MM.1S (cell line): Measurements from ENCODE around the gene GCLC.
A peak's percentile ranks its signal among the peaks of the same experiment; 100 is the strongest.

Source experiments
- DNase-seq: peaks from one replicate; pipeline ENCODE4 v3.0.0-alpha.2; 2015
- H2AFZ ChIP-seq: fragments of 300-600 bp; sonication (generic); 2 replicates; pipeline ENCODE4 v1.6.0; 2016; ENCODE audit warnings: antibody characterized with exemption, low read length
- H3F3A ChIP-seq: fragments of 300-600 bp; sonication (generic); 2 replicates; pipeline ENCODE4 v1.6.1; 2016; ENCODE audit warnings: mild to moderate bottlenecking, antibody characterized with exemption, low read length, moderate library complexity, mixed read lengths; ENCODE audit not compliant: insufficient read depth
- H3K27ac ChIP-seq: fragments of 300-600 bp; sonication (generic); 2 replicates; pipeline ENCODE4 v1.5.1; 2016; ENCODE audit warnings: mild to moderate bottlenecking, low read length
- H3K27me3 ChIP-seq: fragments of 300-600 bp; sonication (generic); replicated peaks from 2 replicates; pipeline ENCODE4 v1.6.0; 2016; ENCODE audit warnings: low read length; ENCODE audit not compliant: insufficient read depth
- H3K36me3 ChIP-seq: fragments of 300-600 bp; sonication (generic); replicated peaks from 2 replicates; pipeline ENCODE4 v1.6.1; 2016; ENCODE audit warnings: mild to moderate bottlenecking, low read length, mixed read lengths; ENCODE audit not compliant: insufficient read depth
- H3K4me1 ChIP-seq: fragments of 300-600 bp; sonication (generic); 2 replicates; pipeline ENCODE4 v1.6.1; 2016; ENCODE audit warnings: low read length, mixed read lengths
- H3K4me2 ChIP-seq: fragments of 300-600 bp; sonication (generic); 2 replicates; pipeline ENCODE4 v1.6.0; 2016; ENCODE audit warnings: low read depth, low read length
- H3K4me3 ChIP-seq: fragments of 300-600 bp; sonication (generic); 2 replicates; pipeline ENCODE4 v1.5.1; 2016; ENCODE audit warnings: low read length, mixed read lengths
- H3K79me2 ChIP-seq: fragments of 300-600 bp; sonication (generic); 2 replicates; pipeline ENCODE4 v1.6.1; 2016; ENCODE audit warnings: mixed run types, low read length, mixed read lengths
- H3K9ac ChIP-seq: fragments of 300-600 bp; sonication (generic); 2 replicates; pipeline ENCODE4 v1.6.1; 2016; ENCODE audit warnings: low read length, mixed read lengths
- H3K9me2 ChIP-seq: fragments of 300-600 bp; sonication (generic); replicated peaks from 2 replicates; pipeline ENCODE4 v1.6.1; 2016; ENCODE audit warnings: mild to moderate bottlenecking, low read length, mixed read lengths; ENCODE audit not compliant: insufficient read depth
- H3K9me3 ChIP-seq: fragments of 300-600 bp; sonication (generic); replicated peaks from 2 replicates; pipeline ENCODE4 v1.6.1; 2016; ENCODE audit warnings: mild to moderate bottlenecking, low read length, mixed read lengths; ENCODE audit not compliant: insufficient read depth
- H4K20me1 ChIP-seq: fragments of 300-600 bp; sonication (generic); 2 replicates; pipeline ENCODE4 v1.6.1; 2016; ENCODE audit warnings: mild to moderate bottlenecking, low read length, moderate library complexity, mixed read lengths; ENCODE audit not compliant: insufficient read depth
- CTCF ChIP-seq: fragments of 300-600 bp; sonication (generic); IDR thresholded peaks from 2 replicates; pipeline ENCODE4 v1.5.1; 2016; ENCODE audit warnings: antibody characterized with exemption, low read length, mixed read lengths
- EZH2 ChIP-seq: fragments of 300-600 bp; sonication (generic); optimal IDR thresholded peaks from 2 replicates; pipeline ENCODE3; 2017; ENCODE audit warnings: low read depth, mild to moderate bottlenecking, antibody characterized with exemption, low read length, mixed read lengths
- EZH2phosphoT487 ChIP-seq: fragments of 300-600 bp; sonication (generic); IDR thresholded peaks from 2 replicates; pipeline ENCODE4 v1.6.1; 2018; ENCODE audit warnings: antibody characterized with exemption, low read length

The GCLC gene

GRCh38 chr6:53543359-53544216 is 1.3 kb downstream of the GCLC start:
- Histone ChIP-seq H3K4me2 (peak overlapping the region; percentile 73), H3K36me3 (no peaks in the 10 kb centered on the region), H3K4me1 (peaks cover 9% of the 10 kb centered on the region; the same call in 1 of the 2 replicates), H2AFZ (peak overlapping the region; percentile 85), H3K9me2 (no peaks in the 10 kb centered on the region), H4K20me1 (no peaks in the 10 kb centered on the region), H3K27me3 (peaks cover 15% of the 10 kb centered on the region), H3K79me2 (peaks cover 45% of the 10 kb centered on the region), H3K4me3 (peak overlapping the region; percentile 96), H3K9me3 (no peaks in the 10 kb centered on the region), H3F3A (peaks cover 7% of the 10 kb centered on the region; the same call in 1 of the 2 replicates), H3K9ac (peak overlapping the region; percentile 78), H3K27ac (peak overlapping the region; percentile 76; the same call in 1 of the 2 replicates)
- TF ChIP-seq EZH2 (no peak), CTCF (no peak), EZH2phosphoT487 (no peak)
- peak; percentile 9 for DNase-seq

- Histone ChIP-seq H3K9ac (no peak overlapping the region), H3K27me3 (peaks cover 15% of the 10 kb centered on the region), H3F3A (peaks cover 7% of the 10 kb centered on the region; the same call in 1 of the 2 replicates), H4K20me1 (no peaks in the 10 kb centered on the region), H3K27ac (no peak overlapping the region), H3K79me2 (peaks cover 58% of the 10 kb centered on the region), H3K9me2 (no peaks in the 10 kb centered on the region), H3K4me3 (no peak overlapping the region), H3K9me3 (no peaks in the 10 kb centered on the region), H3K4me2 (no peak overlapping the region), H3K4me1 (peaks cover 5% of the 10 kb centered on the region; the same call in 1 of the 2 replicates), H2AFZ (no peak overlapping the region), H3K36me3 (no peaks in the 10 kb centered on the region)
- TF ChIP-seq EZH2phosphoT487: no peak
- TF ChIP-seq CTCF: no peak
- no peak for TF ChIP-seq EZH2
- DNase-seq: no peak
Observed at GRCh38 chr6:53541900-53542299, 3.0 kb downstream of the GCLC start.

GRCh38 chr6:53540129-53540692 is 4.7 kb downstream of the GCLC start:
- H3K27ac ChIP-seq: no peak overlapping the region
- TF ChIP-seq CTCF: no peak
- TF ChIP-seq EZH2phosphoT487: no peak
- TF ChIP-seq EZH2: no peak
- H3K36me3 ChIP-seq: no peaks in the 10 kb centered on the region
- peaks cover 68% of the 10 kb centered on the region for H3K79me2 ChIP-seq
- no peak overlapping the region for H2AFZ ChIP-seq
- H3K4me1 ChIP-seq: peaks cover 5% of the 10 kb centered on the region; the same call in 1 of the 2 replicates
- no peak overlapping the region for H3K4me3 ChIP-seq
- no peak overlapping the region for H3K4me2 ChIP-seq
- H3K9ac ChIP-seq: no peak overlapping the region
- DNase-seq: no peak
- H3F3A ChIP-seq: peaks cover 7% of the 10 kb centered on the region; the same call in 1 of the 2 replicates
- no peaks in the 10 kb centered on the region for H3K9me2 ChIP-seq
- H3K9me3 ChIP-seq: no peaks in the 10 kb centered on the region
- H4K20me1 ChIP-seq: no peaks in the 10 kb centered on the region
- H3K27me3 ChIP-seq: no peaks in the 10 kb centered on the region
